HG03095 (cell line): ENCODE measurements around the gene KLHDC4.
"Not testable (repeated sequence)": the region's sequence is repeated elsewhere in the genome, so short reads cannot be mapped to it uniquely, and the experiment has no call there.

Source experiments
- ATAC-seq: cut with Tn5 transposase; IDR thresholded peaks from one replicate; pipeline ENCODE4 v1.9.1; 2021; ENCODE audit warnings: moderate library complexity; ENCODE audit not compliant: unreplicated experiment

Gene KLHDC4

DNA sequence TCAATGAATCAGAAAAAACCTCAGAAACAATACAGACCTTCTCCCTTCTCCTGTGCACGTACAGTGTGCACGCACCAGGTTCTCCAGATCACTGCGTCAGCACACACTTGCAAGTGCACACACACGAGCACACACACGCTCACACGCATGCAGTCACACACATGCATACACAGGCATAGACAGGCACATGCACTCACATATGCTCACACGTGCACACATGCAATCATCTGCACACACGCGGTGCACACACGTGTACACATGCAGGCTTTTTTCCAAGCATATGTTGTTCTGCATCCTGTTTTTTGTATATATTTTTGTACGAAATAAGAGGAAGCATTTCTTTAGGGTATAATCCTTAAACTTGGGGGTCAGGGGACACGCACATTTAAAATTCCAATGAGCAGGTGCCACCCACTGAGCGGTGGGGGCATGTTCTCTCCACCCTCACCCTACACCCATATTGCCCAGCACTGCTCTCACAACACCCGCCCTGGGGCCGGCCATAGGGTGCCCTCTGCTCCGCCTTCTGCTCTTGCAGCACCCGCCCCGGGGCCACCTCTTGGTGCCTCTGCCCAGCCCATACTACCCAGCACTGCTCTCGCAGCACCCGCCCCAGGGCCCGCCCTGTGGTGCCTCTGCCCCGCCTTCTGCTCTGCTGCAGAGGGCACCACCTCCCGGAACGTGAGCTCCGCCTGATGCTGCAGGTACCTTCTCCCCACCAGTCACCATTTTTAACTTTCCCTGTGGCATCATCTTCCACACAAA lies 20.9 kb downstream of the KLHDC4 start:
- no peak for ATAC-seq

DNA sequence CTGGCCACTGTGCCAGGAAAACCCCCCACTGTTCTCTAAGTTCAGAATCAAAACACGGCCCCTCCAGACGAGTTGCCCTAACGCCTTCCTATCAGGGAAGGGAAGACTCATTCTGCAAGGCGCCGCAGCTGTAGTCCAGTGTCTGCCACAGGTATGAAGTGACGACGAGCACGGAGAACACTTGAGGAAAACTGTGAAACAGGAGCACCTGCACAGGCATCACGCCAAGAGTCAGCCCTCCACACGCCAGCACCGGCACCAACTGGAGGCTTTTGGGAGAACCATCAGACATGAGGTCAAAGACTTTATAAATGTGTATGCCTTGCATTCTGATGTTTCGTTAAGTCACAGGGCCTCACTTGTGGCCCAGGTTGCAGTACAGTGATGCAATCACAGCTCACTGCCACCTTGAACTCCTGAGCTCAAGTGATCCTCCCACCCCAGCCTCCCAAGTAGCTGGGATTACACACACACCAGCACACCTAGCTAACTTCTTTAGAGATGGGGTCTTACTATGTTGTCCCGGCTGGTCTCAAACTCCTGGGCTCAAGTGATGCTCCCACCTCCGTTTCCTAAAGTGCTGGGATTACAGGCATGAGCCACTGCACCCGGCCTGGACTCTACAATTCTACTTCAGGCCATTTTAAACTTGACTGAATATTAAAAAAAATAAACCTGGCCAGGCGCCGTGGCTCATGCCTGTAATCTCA lies 22.9 kb downstream of the KLHDC4 start:
- no peak for ATAC-seq

GRCh38 chr16:87741700-87742415 lies 23.9 kb downstream of the KLHDC4 start:
- no peak for ATAC-seq

- no peak for ATAC-seq
Observed at GRCh38 chr16:87740909-87741424, 24.8 kb downstream of the KLHDC4 start.

- no peak for ATAC-seq
Observed at GRCh38 chr16:87740441-87740840, 25.3 kb downstream of the KLHDC4 start.

DNA sequence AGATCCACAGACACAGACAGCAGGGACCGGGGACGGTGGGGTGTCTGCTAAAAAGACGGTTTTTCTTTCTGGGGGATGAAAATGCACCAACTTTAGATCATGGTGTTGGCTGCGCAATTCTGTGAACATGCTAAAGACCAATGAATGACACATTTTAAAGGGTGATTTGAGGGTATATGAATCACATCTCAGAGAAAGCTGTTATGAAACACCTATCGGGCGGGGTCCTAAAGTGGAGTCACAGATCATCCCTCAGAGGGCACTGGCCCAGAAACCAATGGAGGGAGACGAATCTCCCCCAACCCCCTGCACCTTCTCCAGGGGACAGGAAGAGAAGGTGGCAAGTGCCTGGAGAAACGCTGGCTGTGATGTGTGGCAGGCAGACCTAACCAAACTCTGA lies 26.0 kb downstream of the KLHDC4 start:
- ATAC-seq: no peak

GRCh38 chr16:87736008-87736382 lies 29.8 kb downstream of the KLHDC4 start:
- ATAC-seq: no peak

DNA sequence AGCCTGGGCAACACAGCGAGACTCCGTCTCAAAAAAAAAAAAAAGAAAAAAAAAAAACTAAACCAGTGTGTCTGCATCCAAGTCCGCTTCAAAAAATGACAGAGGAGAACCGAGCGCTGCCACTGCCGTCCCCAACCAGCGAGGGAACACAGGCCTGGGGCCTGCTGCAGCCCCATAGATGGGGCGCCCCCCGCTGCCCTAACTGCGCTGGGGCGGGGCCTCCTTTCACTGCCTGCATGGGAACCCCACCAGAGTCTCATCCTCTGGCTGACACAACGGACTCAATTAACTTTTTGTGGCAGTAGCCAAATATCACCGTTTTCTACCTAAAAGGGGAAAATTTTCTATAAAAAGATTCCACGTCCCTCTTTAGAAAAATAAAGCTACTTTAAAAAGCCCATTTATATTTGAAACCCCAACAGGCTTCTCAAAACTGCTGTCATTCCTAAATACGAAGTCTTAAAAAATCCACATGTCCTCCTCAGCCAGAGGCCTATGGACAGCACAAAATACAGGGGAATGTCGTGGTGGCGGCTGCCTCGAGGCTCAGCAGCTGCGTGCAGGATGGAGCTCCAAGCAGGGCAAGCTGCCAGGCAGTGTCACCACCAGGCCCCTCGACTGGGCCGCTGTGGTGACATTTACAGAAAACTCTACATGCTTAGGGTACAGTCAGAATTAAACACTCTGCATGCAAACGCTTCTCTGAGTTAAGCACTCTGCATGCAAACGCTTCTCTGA lies 30.3 kb downstream of the KLHDC4 start:
- ATAC-seq: no peak

GRCh38 chr16:87734644-87735043 lies 31.1 kb downstream of the KLHDC4 start:
- no peak for ATAC-seq

DNA sequence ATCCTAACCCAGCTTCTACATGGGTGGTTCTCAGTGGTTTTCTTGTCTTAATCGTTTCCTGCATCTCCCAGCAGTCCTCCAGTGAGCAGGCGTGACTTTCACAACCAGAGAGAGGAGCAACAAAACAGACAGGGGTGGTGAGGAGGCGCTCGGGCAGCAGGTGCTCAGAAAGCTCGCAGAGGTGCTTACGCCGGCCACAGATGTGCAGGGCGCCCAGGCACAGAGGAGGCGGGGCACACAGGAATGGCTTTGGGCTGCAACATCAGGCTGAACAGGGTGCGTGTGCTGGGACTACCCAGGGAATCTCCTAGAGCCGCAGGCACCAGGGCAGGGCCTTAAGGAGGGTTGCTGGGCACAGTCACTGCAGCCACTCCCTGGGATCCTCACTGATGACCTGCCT lies 32.6 kb downstream of the KLHDC4 start:
- no peak for ATAC-seq

GRCh38 chr16:87731607-87732006 lies 34.2 kb downstream of the KLHDC4 start:
- ATAC-seq: no peak

DNA sequence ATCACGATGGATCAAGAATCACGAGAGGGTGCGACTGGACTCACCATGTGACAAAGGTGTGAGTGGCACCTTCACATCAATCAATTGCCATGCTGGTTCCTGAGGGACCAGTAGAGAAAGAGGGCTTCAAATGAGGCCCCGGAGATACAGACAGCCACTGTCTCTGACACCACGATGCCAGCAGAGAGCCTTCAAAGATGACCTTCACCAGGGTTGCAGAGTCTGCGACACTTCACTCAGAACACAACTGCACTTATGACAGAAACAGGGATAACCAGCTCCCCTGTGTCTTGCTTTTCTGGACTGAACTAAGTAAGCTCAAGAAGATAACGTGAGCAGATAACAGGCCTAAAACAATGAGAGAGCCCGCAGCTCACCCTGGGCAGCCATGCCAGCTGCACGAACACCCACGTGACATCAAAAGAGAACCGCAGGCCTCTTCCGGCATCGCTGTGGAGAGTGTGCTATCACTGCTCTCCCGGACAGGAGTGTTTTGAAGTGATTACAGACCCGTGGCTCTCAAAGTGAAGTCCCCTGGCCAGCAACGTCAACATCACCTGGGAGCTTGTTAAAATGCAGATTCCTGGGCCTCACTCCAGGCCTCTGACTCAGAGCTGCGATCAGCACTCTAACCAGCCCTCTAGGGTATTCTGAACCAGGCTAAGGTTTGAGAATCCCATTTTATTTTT lies 36.4 kb downstream of the KLHDC4 start:
- ATAC-seq: no peak

GRCh38 chr16:87728026-87728425 lies 37.8 kb downstream of the KLHDC4 start:
- no peak for ATAC-seq

DNA sequence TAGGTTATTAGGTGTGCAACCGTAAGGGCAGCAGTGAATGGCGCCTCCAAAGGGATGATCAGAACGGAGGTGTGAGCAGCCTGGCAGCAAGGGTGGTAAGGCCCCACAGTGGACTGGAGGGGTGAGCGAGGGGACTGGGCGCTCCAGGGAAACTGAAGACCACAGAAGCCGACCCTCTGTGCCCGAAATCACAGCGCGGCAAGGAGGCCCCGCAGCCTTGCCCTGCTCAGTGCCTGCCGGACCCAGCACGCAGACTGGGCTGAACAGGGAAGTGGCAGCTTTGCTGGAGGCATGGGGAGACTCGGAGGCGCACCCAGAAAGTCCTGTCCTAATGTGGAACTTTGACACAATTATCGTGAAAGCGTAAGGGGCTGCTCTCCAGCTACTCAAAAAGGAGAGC lies 38.4 kb downstream of the KLHDC4 start:
- ATAC-seq: no peak

DNA sequence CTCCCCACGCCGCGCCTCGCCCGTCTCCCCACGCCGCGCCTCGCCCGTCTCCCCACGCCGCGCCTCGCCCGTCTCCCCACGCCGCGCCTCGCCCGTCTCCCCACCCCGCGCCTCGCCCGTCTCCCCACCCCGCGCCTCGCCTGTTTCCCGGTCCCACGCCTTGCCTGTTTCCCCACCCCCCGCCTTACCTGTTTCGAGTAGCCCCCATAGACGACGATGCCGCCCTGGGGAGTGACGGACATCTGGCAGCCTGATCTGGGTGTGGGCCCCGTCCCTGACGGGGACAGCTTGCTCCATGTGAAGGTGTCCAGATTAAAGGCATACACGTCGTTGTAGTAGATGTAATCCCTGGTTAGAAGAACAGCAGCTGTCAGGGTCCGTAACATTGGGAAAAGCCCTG lies 39.2 kb downstream of the KLHDC4 start:
- ATAC-seq: not testable (repeated sequence)

DNA sequence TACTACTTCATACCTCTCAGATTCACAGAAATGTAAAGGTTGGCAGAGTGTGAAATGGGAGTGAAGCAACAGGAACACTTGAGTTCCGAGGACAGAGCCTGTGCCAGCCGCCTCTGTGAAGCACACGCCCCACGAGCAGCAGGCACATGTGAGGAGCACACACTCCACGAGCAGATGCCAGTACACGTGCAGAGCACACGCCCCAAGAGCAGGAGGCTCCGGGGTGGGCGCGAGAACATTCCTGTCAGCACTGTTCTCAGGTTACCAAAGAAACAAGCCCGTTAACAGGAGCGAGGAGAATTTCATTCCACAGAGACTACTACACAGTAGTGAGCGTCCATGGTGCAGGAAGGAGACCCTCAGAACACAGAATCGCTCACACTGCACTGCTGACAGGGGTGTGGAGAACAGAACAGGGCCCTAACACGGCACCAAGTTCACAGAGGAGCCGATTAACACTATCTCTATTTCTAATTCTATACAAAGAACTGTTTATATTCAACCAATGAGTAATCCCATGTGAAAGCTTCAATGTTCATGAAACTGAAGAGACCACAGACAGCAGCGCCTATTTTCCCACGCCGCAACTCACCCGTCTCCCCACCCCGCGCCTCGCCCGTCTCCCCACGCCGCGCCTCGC lies 40.1 kb downstream of the KLHDC4 start:
- ATAC-seq: no peak

DNA sequence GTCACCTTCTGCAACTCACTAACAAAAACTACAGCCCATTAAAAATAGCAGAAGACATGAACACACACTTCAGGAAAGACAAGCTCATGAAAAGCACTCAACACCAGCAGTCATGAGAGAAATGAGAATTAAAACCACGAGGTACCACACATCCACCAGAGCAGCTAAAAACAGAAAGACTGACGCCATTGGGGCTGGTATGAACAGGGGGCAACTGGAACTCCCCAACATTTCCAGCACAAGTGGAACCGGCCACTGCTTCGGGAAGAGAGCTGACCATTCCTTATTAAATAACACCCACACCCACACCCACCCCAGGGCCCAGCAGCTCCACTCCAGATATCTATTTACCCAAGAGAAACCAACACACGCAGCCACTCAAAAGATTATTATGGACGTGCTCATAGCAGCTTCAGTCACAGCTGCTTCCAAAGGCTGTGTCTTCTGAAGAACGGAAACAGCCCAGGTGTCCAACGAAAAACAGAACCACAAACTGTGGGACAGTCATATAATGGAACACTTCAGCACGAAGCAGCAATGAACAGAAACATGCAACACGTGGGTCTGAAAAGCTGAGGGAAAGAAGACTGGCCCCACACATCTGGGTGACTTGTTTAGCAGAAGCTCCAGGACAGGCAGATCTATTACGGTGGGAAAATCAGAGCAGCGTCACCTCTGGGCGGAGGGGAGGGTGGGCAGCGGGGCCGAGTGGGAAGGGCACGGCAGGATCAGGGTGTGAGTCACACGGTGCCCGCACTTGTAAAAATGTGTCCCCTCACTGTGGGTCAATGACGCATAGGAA lies 41.1 kb downstream of the KLHDC4 start:
- ATAC-seq: no peak

- no peak for ATAC-seq
Observed at GRCh38 chr16:87723226-87723623, 42.6 kb downstream of the KLHDC4 start.

- ATAC-seq: no peak
Observed at GRCh38 chr16:87722590-87723225, 43.1 kb downstream of the KLHDC4 start.
